Gastroesophageal sphincter (tissue), 3 donors: Measurements from ENCODE around the gene ZBED4.

Source experiments
- CTCF ChIP-seq, 4 experiments: fragments of 200-600 bp in 2 of 4; fragments of 450-650 bp in 2 of 4; sonication (generic) in 1 of 4; IDR thresholded peaks; one replicate each; pipeline ENCODE4 v1.5.1; 2017 to 2019; ENCODE audit warnings: antibody characterized with exemption in 4 of 4, mild to moderate bottlenecking in 2 of 4, moderate library complexity in 2 of 4
- EP300 ChIP-seq: sonication (generic); formaldehyde crosslinking; IDR thresholded peaks from one replicate; pipeline ENCODE4 v1.6.1; 2017; ENCODE audit warnings: antibody characterized with exemption, mild to moderate bottlenecking
- POLR2A ChIP-seq, 2 donors: fragments of 450-650 bp; IDR thresholded peaks; one replicate each; pipeline ENCODE4 v1.6.1; 2017; ENCODE audit warnings: antibody characterized with exemption in 2 of 2, mild to moderate bottlenecking in 2 of 2, moderate library complexity in 1 of 2
- POLR2AphosphoS5 ChIP-seq: sonication (generic); formaldehyde crosslinking; IDR thresholded peaks from one replicate; pipeline ENCODE4 v1.6.1; 2017; ENCODE audit warnings: antibody characterized with exemption

DNA sequence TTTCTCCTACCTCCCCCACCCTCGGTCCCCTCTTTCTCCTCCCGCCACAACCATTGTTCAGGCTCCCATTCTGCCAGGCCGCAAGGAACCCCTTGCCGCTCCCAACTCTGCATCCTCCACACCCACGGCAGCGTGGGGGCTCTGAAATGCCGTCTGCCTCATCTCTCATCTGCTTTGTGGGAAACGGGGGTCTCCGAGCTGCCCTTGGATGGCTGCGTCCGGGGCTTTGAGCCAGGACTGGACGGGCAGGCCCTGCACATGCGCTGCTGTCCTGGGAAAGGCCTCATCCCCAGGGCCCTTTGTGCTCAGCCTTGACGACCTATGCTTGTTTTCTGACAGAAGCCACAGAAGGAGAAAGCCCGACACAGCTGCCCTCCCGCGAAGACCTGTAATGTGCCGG, 73.3 kb downstream of the ZBED4 start:
- TF ChIP-seq CTCF (IDR thresholded peaks at IDR 0.05) (no peak), EP300 (no peak), POLR2A (IDR thresholded peaks at IDR 0.05) (no peak), POLR2AphosphoS5 (no peak)
